Dendritic cell treated with granulocyte-macrophage colony-stimulating factor and Interleukin-4, amounts not matched to agents 40 ng/mL and 50 ng/mL, for 4 days (primary cell): ENCODE measurements around the gene CRTAC1.

Experiments
- H3K27ac Mint-ChIP-seq: one replicate; pipeline ENCODE4 v1.8.0; 2022; ENCODE audit warnings: mild to moderate bottlenecking, mixed read lengths
- H3K27me3 Mint-ChIP-seq: one replicate; pipeline ENCODE4 v1.8.0; 2022; ENCODE audit warnings: mild to moderate bottlenecking, mixed read lengths
- H3K36me3 Mint-ChIP-seq: one replicate; pipeline ENCODE4 v1.8.0; 2022; ENCODE audit warnings: low read depth, mixed read lengths
- H3K4me1 Mint-ChIP-seq: one replicate; pipeline ENCODE4 v1.8.0; 2022; ENCODE audit warnings: low read depth, mixed read lengths
- H3K4me3 Mint-ChIP-seq: one replicate; pipeline ENCODE4 v1.8.0; 2022; ENCODE audit warnings: mild to moderate bottlenecking, moderate library complexity, mixed read lengths
- H3K9me3 Mint-ChIP-seq: one replicate; pipeline ENCODE4 v1.8.0; 2022; ENCODE audit warnings: mixed read lengths
- intact Hi-C: fragments of 100-400 bp; cut with micrococcal nuclease; formaldehyde crosslinking; loops from one replicate; pipeline ENCODE4 v1.15.0; 2022

Gene CRTAC1

DNA sequence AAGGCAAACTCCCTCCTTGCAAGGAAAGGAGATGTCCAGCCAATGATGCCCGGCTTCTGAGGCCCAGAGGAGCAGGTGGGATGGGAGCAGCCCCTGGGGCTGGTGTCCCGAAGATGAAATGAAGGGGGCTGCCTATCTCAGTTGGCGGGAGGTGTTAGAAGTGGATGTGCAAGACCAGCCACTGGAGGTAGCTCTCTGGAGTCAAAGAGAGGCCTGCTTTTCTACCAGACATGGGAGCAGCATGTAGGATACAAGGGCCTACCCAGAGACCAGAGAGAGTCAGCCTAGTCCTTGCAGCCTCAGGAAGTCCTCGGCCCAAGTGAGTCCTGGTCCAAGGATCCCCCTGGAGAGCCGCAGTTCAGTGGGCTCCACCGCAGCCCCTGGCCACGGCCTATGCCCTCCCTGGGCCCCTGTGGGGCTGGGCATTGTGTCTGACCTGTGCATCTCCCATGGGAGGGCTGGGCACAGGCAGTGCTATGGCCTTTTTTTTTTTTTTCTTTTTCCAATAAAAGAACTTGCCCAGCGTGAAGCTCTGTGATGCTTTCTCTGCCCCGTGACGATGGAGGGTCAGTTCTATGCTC, 163.1 kb downstream of the CRTAC1 start:
- no peaks in the 10 kb centered on the region for H3K36me3 Mint-ChIP-seq
- no peaks in the 10 kb centered on the region for H3K9me3 Mint-ChIP-seq
- H3K4me3 Mint-ChIP-seq = no peak overlapping the region
- H3K27me3 Mint-ChIP-seq = peaks cover 16% of the 10 kb centered on the region
- H3K27ac Mint-ChIP-seq = no peak overlapping the region
- H3K4me1 Mint-ChIP-seq = peaks cover 7% of the 10 kb centered on the region
- intact Hi-C loops = no loop called here

DNA sequence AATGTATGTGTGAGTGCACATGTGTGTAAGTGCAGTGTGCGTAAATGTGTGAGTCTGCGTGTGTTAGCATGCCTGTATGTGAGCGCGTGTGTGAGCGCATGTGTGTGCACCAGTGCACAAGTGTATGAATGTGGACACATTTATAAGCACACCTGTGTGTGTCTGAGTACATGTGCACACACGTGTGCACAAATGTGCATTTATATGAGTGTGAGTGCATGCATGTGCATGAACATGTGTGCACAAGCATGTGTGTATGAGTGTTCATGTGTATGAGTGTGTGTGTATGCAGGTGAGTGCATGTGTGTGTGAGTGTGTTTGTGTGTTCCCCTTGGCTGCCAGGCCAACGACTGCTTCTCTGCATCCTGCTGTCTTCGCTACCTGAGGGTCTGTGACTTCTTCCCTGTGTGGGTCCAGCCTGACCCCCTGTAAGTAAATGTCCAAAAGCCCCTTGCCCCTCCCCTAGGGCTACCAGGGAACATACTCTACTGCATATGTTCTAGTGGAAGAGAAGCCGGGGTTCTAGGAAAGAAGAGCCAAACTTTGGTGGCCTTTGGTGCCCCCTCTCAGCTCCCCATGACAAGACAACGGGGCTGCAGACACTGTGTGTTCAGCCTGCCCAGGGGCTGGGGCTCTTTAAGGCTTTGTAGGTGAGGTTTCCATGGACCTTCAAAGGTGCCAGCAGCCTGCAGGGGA, 163.7 kb downstream of the CRTAC1 start:
- no peaks in the 10 kb centered on the region for H3K9me3 Mint-ChIP-seq
- peaks cover 7% of the 10 kb centered on the region for H3K4me1 Mint-ChIP-seq
- peaks cover 17% of the 10 kb centered on the region for H3K27me3 Mint-ChIP-seq
- intact Hi-C loops = no loop called here
- no peaks in the 10 kb centered on the region for H3K36me3 Mint-ChIP-seq
- H3K4me3 Mint-ChIP-seq = no peak overlapping the region
- H3K27ac Mint-ChIP-seq = no peak overlapping the region

GRCh38 chr10:97865488-97865887, 164.9 kb downstream of the CRTAC1 start:
- peaks cover 12% of the 10 kb centered on the region for H3K4me1 Mint-ChIP-seq
- H3K9me3 Mint-ChIP-seq = no peaks in the 10 kb centered on the region
- H3K27ac Mint-ChIP-seq = no peak overlapping the region
- H3K36me3 Mint-ChIP-seq = no peaks in the 10 kb centered on the region
- H3K4me3 Mint-ChIP-seq = no peak overlapping the region
- peaks cover 15% of the 10 kb centered on the region for H3K27me3 Mint-ChIP-seq
- intact Hi-C loops = no loop called here

GRCh38 chr10:97863808-97864207, 166.6 kb downstream of the CRTAC1 start:
- intact Hi-C loops = no loop called here
- Mint-ChIP-seq H3K36me3 (no peaks in the 10 kb centered on the region), H3K9me3 (no peaks in the 10 kb centered on the region), H3K4me1 (peaks cover 5% of the 10 kb centered on the region), H3K4me3 (no peak overlapping the region), H3K27me3 (peaks cover 8% of the 10 kb centered on the region), H3K27ac (no peak overlapping the region)

DNA sequence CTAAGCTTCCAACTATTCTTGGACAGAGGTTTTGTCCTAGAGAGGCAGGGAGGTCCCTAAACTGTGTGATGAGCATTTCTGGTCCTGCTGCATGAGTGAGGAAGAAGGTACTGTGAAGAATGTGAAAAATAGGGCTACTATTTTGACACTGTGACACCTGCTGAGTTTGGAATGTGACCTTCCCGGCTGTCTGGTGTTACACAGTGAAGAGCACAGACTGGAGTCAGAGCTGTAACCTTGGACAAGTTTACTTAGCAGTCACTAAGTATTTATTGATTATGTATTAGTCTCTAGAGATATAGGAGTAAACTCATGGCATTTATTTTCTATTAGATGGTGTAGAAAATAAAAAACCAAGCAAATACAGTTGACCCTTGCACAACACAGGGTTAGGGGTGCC, 168.5 kb downstream of the CRTAC1 start:
- H3K9me3 Mint-ChIP-seq = no peaks in the 10 kb centered on the region
- H3K36me3 Mint-ChIP-seq = no peaks in the 10 kb centered on the region
- H3K27ac Mint-ChIP-seq = no peak overlapping the region
- no peak overlapping the region for H3K4me3 Mint-ChIP-seq
- H3K27me3 Mint-ChIP-seq = peaks cover 8% of the 10 kb centered on the region
- H3K4me1 Mint-ChIP-seq = peaks cover 17% of the 10 kb centered on the region
- intact Hi-C loops = no loop called here

- intact Hi-C loops = no loop called here
These were observed 169.2 kb downstream of the CRTAC1 start for GRCh38 chr10:97861097-97861750.

GRCh38 chr10:97858001-97858439, 172.4 kb downstream of the CRTAC1 start:
- Mint-ChIP-seq H3K4me1 (peaks cover 29% of the 10 kb centered on the region), H3K27ac (no peak overlapping the region), H3K27me3 (peaks cover 16% of the 10 kb centered on the region)

More at GRCh38 chr10:97861097-97861750, 169.2 kb downstream of the CRTAC1 start:
- Mint-ChIP-seq H3K36me3 (no peaks in the 10 kb centered on the region), H3K27me3 (peaks cover 8% of the 10 kb centered on the region), H3K9me3 (no peaks in the 10 kb centered on the region), H3K4me1 (peaks cover 17% of the 10 kb centered on the region), H3K4me3 (no peak overlapping the region), H3K27ac (no peak overlapping the region)

DNA sequence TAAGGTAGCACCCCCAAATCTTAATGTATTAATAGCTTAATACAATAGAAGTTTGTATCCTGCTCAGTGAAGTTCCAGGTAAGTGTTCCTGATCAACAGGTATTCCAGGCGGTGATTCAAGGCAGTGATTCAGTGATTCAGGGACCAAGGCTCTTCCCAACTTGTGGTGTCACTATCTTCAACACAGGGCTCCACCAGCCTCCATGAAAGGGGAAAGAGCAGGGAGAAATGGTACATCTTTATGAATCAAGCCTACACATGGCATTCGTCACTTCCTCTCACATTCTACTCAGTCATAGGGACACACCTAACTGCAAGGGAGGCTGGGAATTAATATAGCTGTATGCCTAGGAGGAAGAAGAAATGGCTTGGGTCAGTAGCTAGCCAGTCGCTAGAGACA, 175.7 kb downstream of the CRTAC1 start:
- Mint-ChIP-seq H3K4me1 (peaks cover 53% of the 10 kb centered on the region), H3K4me3 (no peak overlapping the region), H3K27ac (no peak overlapping the region), H3K36me3 (no peaks in the 10 kb centered on the region), H3K9me3 (no peaks in the 10 kb centered on the region), H3K27me3 (peaks cover 37% of the 10 kb centered on the region)
- intact Hi-C loops = no loop called here

More at GRCh38 chr10:97858001-97858439, 172.4 kb downstream of the CRTAC1 start:
- no peaks in the 10 kb centered on the region for H3K36me3 Mint-ChIP-seq
- H3K4me3 Mint-ChIP-seq = no peak overlapping the region
- no peaks in the 10 kb centered on the region for H3K9me3 Mint-ChIP-seq
- intact Hi-C loops = no loop called here

DNA sequence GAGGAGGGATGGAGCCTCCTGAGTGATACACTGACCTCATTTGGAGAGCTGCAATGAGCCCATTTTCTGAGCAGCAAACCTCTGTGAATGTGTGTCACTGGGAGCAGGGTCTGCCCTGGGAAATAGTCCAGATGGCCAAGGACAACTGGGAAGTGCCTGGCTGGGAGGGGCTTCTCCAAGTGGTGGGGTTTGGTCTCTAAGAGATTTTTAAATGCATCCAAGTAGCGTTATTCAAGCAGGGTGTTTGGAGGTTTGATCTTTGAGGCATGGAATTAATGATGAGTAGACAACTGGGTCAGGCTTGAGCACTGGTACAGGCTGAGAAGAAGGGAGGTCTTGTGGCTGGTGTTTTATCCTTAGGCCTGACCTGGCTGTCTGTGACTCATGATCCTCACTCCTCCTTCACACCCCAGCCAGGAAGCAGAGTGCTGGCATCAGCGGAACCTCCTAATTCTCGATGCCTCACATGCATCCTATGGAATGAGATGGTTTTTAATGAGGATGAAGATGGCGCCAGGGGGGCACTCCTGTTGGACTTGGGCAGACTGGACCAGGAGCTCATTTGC, 177.5 kb downstream of the CRTAC1 start:
- H3K27ac Mint-ChIP-seq = no peak overlapping the region
- intact Hi-C loops = no loop called here

DNA sequence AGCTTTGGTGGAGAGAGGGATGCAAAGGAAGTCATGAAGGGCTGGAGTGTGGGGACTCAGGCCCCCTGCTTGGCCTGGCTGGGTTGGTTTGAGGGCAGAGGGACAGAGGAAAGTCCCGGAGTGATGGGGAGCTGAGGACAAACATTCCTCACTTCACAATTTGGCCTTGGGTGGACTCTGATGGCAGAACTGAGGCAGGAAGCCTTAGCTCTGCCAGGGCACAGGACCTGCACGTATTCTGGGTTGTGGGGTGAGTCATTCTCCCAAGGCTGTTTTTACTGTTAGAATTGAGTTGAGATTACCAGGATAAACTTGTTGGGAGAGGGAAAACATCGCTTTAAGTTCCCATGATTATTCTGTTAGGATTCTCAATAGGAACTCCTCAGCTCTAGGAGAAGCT, 178.1 kb downstream of the CRTAC1 start:
- H3K36me3 Mint-ChIP-seq = no peaks in the 10 kb centered on the region
- H3K27me3 Mint-ChIP-seq = peaks cover 53% of the 10 kb centered on the region
- H3K9me3 Mint-ChIP-seq = no peaks in the 10 kb centered on the region
- H3K27ac Mint-ChIP-seq = no peak overlapping the region
- no peak overlapping the region for H3K4me3 Mint-ChIP-seq
- intact Hi-C loops = no loop called here
- H3K4me1 Mint-ChIP-seq = peaks cover 47% of the 10 kb centered on the region

More for the DNA sequence above, 177.5 kb downstream of the CRTAC1 start:
- H3K9me3 Mint-ChIP-seq = no peaks in the 10 kb centered on the region
- peaks cover 50% of the 10 kb centered on the region for H3K27me3 Mint-ChIP-seq
- peaks cover 51% of the 10 kb centered on the region for H3K4me1 Mint-ChIP-seq
- H3K36me3 Mint-ChIP-seq = no peaks in the 10 kb centered on the region
- no peak overlapping the region for H3K4me3 Mint-ChIP-seq

DNA sequence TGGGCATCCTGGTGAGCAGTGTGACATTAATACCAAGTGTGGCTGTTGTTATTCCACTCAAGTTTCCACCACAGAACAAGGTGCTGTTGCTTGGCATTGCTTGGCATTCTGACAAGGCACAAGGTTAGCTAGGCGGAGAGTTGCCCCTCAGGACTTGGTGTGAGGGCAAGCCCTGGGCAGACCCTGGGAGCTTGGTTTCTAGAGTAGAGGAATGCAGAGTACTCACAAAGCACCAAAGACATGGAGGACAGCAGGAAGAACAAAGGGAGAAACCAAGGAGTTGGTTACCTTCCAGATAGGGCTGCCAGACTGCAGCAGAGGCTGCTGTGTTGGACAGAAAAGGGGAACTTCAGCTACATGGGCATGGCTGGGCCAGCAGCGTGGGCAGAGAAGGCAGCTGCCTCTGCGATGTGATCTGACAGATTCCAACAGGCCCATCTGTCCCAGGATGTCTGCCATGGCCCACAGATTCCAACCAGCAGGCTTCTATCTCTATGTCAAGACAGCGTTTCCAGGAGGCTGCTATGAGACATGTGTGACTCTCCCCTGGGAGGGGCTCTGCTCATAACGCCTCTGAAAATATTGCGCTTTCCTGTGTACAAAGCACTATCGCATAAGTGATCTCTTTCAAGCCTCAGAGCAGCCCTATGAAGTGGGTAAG, 178.9 kb downstream of the CRTAC1 start:
- H3K36me3 Mint-ChIP-seq = no peaks in the 10 kb centered on the region
- peaks cover 60% of the 10 kb centered on the region for H3K27me3 Mint-ChIP-seq
- H3K9me3 Mint-ChIP-seq = no peaks in the 10 kb centered on the region
- H3K4me1 Mint-ChIP-seq = peaks cover 47% of the 10 kb centered on the region
- intact Hi-C loops = no loop called here
- H3K4me3 Mint-ChIP-seq = no peak overlapping the region
- no peak overlapping the region for H3K27ac Mint-ChIP-seq

DNA sequence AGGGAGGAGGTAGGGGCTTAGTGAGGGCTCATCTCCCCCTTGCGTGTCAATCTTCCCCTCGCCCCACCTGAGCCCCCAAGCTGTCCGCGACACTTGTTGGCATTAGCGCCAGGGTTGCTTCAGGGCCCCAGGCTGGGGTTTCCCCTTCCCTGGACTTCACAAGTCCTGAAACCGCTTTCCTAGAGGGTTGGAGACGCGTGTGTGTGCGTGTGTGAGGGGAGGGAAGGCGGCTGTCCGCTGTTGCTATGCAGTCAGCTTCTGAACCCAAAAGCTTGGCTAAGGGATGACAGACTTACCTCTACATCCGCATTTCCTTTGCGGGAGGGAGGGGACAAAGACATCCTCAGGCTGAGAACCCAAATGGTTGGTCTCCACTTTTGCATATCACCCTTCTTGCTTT, 180.0 kb downstream of the CRTAC1 start:
- H3K27me3 Mint-ChIP-seq = peaks cover 60% of the 10 kb centered on the region
- no peak overlapping the region for H3K27ac Mint-ChIP-seq
- H3K36me3 Mint-ChIP-seq = no peaks in the 10 kb centered on the region
- peaks cover 46% of the 10 kb centered on the region for H3K4me1 Mint-ChIP-seq
- peak overlapping the region; percentile 30 for H3K4me3 Mint-ChIP-seq
- no peaks in the 10 kb centered on the region for H3K9me3 Mint-ChIP-seq
- intact Hi-C loops = no loop called here

DNA sequence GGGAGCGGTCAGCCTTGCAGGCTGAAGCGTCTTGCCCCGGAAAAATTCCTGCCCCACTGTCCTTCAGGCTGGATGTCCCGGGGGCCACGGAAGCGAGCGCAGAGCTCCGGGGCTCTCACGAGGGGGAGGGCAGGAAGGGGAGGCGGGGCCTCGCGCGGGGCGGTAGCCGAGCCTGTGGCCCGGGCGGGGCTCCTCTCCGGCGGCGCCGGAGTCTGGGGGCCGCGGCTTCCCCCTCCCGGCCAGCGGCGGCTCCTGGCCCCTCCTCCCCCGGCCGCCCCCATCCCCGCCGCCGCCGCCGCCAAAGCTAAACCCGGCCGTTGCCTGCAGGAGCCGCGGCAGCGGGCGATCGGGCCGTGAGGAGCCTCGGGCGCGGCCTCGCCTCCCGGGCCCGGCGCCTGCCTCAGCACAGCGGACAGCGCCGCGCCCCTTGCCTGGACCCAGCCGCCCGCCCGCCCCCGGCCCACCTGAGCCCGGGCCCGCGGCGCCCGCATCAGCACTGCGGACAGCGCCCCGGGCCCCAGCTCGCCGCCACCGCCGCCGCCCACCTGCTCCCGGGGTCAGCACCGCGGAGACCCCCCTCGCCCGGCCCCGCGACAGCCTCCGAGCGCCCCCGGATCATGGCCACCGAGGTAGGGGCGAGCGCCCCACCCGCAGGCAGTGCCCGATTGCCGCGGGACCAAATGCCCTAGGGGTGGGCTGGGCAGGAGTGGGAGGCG, 180.6 kb downstream of the CRTAC1 start, which contains the start of gene GOLGA7B:
Gene GOLGA7B (plus strand): TSS at position 157 of the 716 bp plus-strand sequence. CDS start 461 bp downstream, at position 618.
- H3K27ac Mint-ChIP-seq = no peak within 1 kb of the TSS
- peak within 1 kb of the TSS; percentile 70 for H3K4me3 Mint-ChIP-seq
- H3K4me1 Mint-ChIP-seq = peaks cover 40% of the 10 kb centered on the region
- no peaks in the 10 kb centered on the region for H3K9me3 Mint-ChIP-seq
- peaks cover 60% of the 10 kb centered on the region for H3K27me3 Mint-ChIP-seq
- no peaks in the 10 kb centered on the region for H3K36me3 Mint-ChIP-seq
- intact Hi-C loops = no loop called here
